Astrocyte (in vitro differentiated cells and primary cell): ENCODE data around the gene KCNQ1.

Source experiments
- CTCF ChIP-seq: IDR thresholded peaks from 2 replicates; pipeline ENCODE4 v1.5.1; 2011; ENCODE audit warnings: low read depth, mild to moderate bottlenecking, inconsistent platforms, low read length, moderate library complexity; ENCODE audit not compliant: insufficient read depth
- EZH2 ChIP-seq: IDR thresholded peaks from 2 replicates; pipeline ENCODE4 v1.6.1; 2012; ENCODE audit warnings: mild to moderate bottlenecking, low read length, inconsistent platforms; ENCODE audit not compliant: insufficient read depth

- TF ChIP-seq CTCF (no peak), EZH2 (no peak)
Measured at GRCh38 chr11:2842876-2843275, 398.1 kb downstream of the KCNQ1 start.
